Hematopoietic multipotent progenitor cell treated with erythropoietin and hydrocortisone succinate and interleukin-3 and kit ligand, for 6 days (in vitro differentiated cells): ENCODE results near the gene GJC3.
"Not testable (repeated sequence)": the region's sequence is repeated elsewhere in the genome, so short reads cannot be mapped to it uniquely, and the experiment has no call there.

Source experiments
- DNase-seq: peaks from one replicate; pipeline ENCODE4 v3.0.0-alpha.2; 2015

Gene GJC3

GRCh38 chr7:99928188-99928587 is 1.2 kb downstream of the GJC3 start:
- no peak for DNase-seq

- no peak for DNase-seq
Observed at GRCh38 chr7:99927536-99927935, 1.9 kb downstream of the GJC3 start.

DNA sequence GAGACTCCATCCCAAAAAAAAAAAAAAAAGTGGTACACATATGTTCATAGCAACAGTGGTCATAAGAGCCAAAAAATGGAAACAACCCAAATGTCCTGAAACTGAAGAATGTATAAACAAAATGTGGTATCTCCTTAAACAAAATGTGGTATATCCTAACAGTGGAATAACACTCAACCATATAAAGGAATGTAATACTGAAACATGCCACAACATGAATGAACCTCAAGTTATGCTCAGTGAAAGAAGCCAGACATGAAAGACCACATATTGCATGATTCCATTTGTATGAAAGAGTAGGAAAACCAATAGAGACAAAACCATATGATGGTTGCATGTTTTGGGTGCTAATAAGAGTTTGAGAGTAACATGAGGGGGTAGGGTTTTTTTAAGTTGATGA is 3.1 kb downstream of the GJC3 start:
- DNase-seq: no peak

DNA sequence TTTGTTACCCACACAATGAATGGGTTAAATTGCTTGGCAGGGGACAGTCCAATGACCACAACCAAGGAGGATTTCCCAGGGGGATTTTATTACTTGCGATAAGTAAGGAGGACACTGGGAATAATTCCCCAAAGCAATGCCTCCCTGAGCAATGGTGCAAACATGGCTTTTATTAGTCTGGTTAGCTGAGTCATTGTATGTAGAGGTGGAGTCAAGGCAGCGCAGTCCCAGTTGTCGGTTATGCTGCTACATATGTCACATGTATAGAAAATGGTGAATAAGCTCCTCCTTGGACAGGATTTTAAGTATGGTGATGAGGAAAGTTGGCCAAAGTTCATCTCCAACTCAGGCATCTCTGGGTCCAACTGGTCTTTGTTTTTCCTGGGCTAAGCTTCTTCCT is 6.2 kb downstream of the GJC3 start:
- no peak for DNase-seq

- DNase-seq: peak; percentile 50
Observed at GRCh38 chr7:99920149-99920548, 9.3 kb downstream of the GJC3 start.

GRCh38 chr7:99919814-99920112 is 9.7 kb downstream of the GJC3 start:
- DNase-seq: no peak

DNA sequence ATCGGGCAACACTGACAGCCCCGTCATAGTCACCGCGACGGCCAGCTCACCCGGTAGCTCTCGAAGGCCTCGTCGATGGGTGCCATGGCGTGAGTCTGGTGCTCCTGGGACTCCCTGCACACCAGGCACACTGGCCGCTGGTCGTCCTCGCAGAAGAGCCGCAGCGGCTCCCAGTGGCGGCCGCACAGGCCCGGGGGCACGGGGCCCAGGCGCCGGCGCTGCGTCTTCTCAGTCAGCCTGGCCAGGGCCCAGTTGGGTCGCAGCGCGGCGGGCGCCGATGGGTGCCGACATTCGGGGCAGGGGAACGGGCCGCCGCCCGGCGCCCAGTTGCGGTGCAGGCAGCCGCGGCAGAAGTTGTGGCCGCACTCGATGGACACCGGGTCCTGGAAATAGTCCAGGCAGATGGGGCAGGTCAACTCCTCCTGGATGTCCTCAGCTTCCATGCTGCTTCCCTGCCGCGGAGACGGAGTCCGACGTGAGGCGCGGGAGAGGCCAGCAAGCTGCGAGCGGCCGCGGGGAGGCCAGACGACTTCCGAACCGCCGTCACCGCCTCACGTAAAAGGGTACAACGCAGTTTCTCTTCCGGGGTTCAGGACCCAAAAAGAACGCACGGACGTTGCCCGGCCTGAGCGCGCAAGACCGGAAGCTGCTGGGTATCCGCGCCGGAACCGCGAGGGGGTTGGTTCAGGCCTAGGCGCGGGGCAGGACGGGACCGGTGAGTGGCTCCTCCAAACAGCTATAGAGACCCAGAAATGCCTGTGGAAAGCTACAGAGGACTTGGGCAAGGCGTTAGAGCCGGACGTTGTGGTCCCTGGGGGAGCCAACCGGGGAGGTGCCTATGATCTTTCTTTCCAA is 10.2 kb downstream of the GJC3 start, which contains the start of gene TRIM4:
TSS of gene TRIM4 (minus strand) at position 572 of the 855 bp plus-strand sequence. CDS start at position 443, 129 bp downstream.
- DNase-seq: peak; percentile 96

DNA sequence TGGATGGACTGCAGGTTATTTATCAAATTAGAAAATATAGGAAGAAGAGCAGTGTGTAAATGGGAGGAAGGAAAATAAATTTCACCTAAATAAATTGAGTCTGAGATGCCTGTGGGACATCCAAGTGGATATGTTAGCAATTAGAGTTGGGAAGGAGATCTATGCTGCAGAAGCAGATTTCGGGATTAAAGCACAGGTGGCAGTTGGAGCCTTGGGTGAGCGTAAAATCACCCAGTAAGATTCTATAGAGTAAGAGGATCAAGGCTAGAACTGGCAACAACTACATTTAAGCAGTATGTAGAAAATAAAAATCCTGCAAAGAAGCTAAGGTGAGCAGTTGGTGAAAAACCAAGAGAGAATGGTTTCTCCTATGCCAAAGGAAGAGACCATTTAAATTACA is 18.4 kb downstream of the GJC3 start:
- DNase-seq: no peak

- DNase-seq: no peak
Observed at GRCh38 chr7:99901581-99901980, 27.8 kb downstream of the GJC3 start.

DNA sequence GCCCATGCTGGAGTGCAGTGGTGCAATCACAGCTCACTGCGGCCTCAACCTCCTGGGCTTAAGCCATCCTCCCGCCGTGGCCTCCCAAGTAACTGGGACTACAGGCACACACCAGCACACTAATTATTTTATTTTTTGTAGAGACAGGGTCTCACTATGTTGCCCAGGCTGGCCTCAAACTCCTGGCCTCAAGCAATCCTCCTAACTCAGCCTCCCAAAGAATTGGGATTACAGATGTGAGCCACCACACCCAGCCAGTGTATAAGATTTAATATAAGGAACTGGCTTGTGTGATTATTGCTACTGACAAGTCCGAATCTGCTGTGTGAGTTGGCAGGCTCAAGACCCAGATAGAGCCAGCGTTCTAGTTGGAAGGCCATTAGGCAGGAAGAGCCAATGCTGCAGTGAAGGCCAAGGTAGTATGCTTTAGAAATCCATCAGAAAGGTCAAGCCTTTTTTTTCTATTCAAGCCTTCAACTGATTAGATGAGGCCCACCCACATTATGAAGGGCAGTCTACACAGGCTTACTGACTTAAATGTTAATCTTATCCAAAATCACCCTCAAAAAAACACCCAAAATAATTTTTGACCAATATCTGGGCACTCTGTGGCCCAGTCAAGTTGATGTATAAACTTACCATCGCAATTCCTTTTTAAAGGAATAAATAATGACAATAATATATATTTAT is 29.4 kb downstream of the GJC3 start:
- DNase-seq: no peak

DNA sequence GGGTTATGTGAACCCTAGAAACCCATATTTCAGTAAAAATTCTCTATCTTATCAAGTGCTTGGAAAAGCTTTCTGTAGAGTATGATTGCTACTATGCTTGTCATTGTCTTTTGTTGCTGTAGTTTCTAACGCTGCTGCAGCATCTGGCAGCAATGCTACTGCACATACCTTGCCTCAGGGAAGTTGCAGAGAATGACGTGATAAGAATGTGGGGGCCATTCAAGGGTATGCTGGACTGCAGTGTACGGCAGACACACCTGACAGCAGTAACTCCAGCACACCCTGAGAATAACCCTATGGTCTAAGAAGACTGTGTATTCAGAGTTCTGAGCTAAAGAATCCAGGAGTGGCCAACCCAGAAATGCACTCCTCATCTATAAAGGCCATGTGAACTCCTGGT is 30.6 kb downstream of the GJC3 start:
- DNase-seq: no peak

GRCh38 chr7:99898023-99898357 is 31.4 kb downstream of the GJC3 start:
- DNase-seq: no peak

DNA sequence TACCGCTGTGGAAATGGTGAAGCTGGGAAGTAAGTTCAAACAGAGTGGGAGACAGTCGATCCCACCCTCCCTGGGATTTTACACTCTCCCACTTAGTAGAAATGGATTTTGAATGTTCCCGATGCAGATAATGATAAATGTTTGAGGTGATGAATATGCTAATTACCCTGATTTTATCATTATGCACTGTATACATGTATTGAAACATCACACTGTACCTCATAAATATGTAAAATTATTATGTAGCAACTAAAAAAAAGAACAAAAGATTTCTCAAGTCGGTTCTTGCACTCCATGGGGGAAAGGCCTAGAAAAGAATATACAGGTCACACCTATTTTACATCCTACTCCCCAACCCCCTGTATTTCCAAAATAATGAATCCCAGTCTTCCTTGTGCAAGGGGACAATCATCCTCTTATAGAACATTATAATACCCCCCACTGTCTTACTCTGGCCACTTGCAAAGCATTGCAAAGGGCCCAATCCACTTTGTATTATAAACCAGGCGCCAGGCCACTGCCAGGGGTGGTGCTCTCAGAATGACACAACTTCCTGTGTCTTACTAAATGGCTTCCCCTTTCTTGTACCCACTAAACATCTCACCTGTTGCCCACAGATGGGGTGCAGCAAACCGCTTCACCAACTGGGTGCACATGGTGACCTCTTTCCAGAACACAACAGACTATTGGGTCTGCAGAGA is 31.9 kb downstream of the GJC3 start:
- DNase-seq: no peak

- DNase-seq: no peak
Observed at GRCh38 chr7:99894738-99895137, 34.7 kb downstream of the GJC3 start.

GRCh38 chr7:99893280-99893679 is 36.1 kb downstream of the GJC3 start:
- DNase-seq: no peak

DNA sequence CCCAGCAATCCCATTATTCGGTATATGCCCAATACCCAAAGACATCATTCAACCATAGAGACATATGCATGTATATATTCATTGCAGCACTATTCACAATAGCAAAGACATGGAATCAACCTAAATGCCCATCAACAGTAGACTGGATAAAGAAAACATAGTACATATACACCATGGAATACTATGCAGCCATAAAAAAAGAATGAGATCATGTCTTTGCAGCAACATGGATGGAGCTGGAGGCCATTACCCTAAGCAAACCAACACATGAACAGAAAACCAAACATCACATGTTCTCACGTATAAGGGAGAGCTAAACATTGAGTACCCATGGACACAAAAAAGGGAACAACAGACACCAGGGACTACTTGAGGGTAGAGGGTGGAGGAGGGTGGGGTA is 39.1 kb downstream of the GJC3 start:
- not testable (repeated sequence) for DNase-seq

DNA sequence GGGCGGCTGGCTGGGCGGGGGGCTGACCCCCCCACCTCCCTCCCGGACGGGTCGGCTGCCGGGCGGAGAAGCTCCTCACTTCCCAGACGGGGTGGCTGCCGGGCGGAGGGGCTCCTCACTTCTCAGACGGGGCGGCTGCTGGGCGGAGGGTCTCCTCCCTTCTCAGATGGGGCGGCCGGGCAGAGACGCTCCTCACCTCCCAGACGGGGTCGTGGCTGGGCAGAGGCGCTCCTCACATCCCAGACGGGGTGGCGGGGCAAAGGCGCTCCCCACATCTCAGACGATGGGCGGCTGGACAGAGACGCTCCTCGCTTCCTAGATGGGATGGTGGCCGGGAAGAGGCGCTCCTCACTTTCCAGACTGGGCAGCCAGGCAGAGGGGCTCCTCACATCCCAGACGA is 41.1 kb downstream of the GJC3 start:
- DNase-seq: not testable (repeated sequence)

GRCh38 chr7:99881370-99881769 is 48.0 kb downstream of the GJC3 start:
- DNase-seq: no peak

- no peak for DNase-seq
Observed at GRCh38 chr7:99876933-99877332, 52.5 kb downstream of the GJC3 start, which contains the start of gene OR2AE1. Gene OR2AE1, minus strand, starts transcription at chr7:99877033. Its CDS starts 0 bp downstream, at chr7:99877033.

DNA sequence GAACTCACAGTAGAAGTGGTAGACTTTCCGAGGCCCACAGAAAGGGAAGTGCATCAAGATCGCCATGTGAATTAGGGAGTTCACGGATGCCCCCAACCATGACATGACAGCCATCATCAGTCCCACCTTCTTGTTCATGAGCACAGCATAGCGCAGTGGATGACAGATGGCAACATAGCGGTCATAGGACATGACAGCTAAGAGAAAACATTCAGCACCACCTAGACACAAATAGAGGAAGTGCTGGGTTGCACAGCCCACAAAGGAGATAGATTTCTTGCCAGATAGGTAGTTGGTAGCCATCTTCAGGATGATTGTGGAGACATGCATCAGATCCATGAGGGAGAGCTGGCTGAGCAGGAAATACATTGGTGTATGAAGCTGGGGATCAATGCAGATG is 52.9 kb downstream of the GJC3 start:
- peak; percentile 53 for DNase-seq
